Neural cell (in vitro differentiated cells): ENCODE results near the gene PLCL1. TPM values are rescaled to one million over a fixed set of nuclear protein-coding genes. Genes with fewer than 3 reads are reported as not detected.

ENCODE experiments used
- H2AFZ ChIP-seq: fragments of 200-600, 300-800 bp; sonication (generic), shearing (Covaris generic); 2 replicates; pipeline ENCODE4 v1.6.0; 2014; ENCODE audit warnings: low read depth, mild to moderate bottlenecking, antibody characterized with exemption, low read length, moderate library complexity
- H3F3A ChIP-seq: fragments of 200-600 bp; shearing (Covaris generic); 2 replicates; pipeline ENCODE4 v1.6.1; 2016; ENCODE audit warnings: mild to moderate bottlenecking, moderate library complexity, mixed read lengths, antibody characterized with exemption, low read length; ENCODE audit not compliant: insufficient read depth, poor library complexity, severe bottlenecking
- H3K27ac ChIP-seq: fragments of 200-600, 300-800 bp; sonication (generic), shearing (Covaris generic); 2 replicates; pipeline ENCODE4 v1.5.1; 2014; ENCODE audit warnings: mild to moderate bottlenecking, low read length, moderate library complexity
- H3K27me3 ChIP-seq: fragments of 300-800, 200-600 bp; sonication (generic), shearing (Covaris generic); 2 replicates; pipeline ENCODE4 v1.6.0; 2014; ENCODE audit warnings: mild to moderate bottlenecking, low read depth, low read length, moderate library complexity; ENCODE audit not compliant: insufficient read depth
- H3K36me3 ChIP-seq: fragments of 300-800, 200-600 bp; sonication (generic), shearing (Covaris generic); 2 replicates; pipeline ENCODE4 v1.5.1; 2014; ENCODE audit warnings: mild to moderate bottlenecking, antibody characterized with exemption, low read length, moderate library complexity; ENCODE audit not compliant: insufficient read depth
- H3K4me2 ChIP-seq: fragments of 300-800, 200-600 bp; sonication (generic), shearing (Covaris generic); 2 replicates; pipeline ENCODE4 v1.6.0; 2014; ENCODE audit warnings: mild to moderate bottlenecking, low read length
- H3K4me3 ChIP-seq: fragments of 300-800, 200-600 bp; sonication (generic), shearing (Covaris generic); 2 replicates; pipeline ENCODE4 v1.5.1; 2014; ENCODE audit warnings: mild to moderate bottlenecking, low read length, moderate library complexity
- H3K79me2 ChIP-seq: fragments of 200-600 bp; shearing (Covaris generic); replicated peaks from 2 replicates; pipeline ENCODE4 v1.6.0; 2014; ENCODE audit warnings: mild to moderate bottlenecking, low read length, moderate library complexity; ENCODE audit not compliant: insufficient read depth
- H3K9ac ChIP-seq: fragments of 300-800, 200-600 bp; sonication (generic), shearing (Covaris generic); 2 replicates; pipeline ENCODE4 v1.6.1; 2016; ENCODE audit warnings: mild to moderate bottlenecking, low read length, mixed read lengths
- H3K9me2 ChIP-seq: fragments of 200-600 bp; shearing (Covaris generic); 2 replicates; pipeline ENCODE4 v1.6.1; 2016; ENCODE audit warnings: mild to moderate bottlenecking, low read length, mixed read lengths; ENCODE audit not compliant: insufficient read depth
- H3K9me3 ChIP-seq: fragments of 200-600, 300-800 bp; sonication (generic), shearing (Covaris generic); 2 replicates; pipeline ENCODE4 v1.6.1; 2016; ENCODE audit warnings: mild to moderate bottlenecking, mixed run types, low read length, moderate library complexity, mixed read lengths
- H4K20me1 ChIP-seq: fragments of 200-600 bp; shearing (Covaris generic); 2 replicates; pipeline ENCODE4 v1.6.1; 2016; ENCODE audit warnings: mild to moderate bottlenecking, mixed run types; ENCODE audit not compliant: insufficient read depth
- EP300 ChIP-seq: fragments of 450-650 bp; conservative IDR thresholded peaks from 2 replicates; pipeline ENCODE4 v1.6.1; 2014; ENCODE audit warnings: antibody characterized with exemption, mild to moderate bottlenecking, moderate library complexity; ENCODE audit not compliant: poor library complexity, severe bottlenecking
- EZH2 ChIP-seq: fragments of 200-600, 300-800 bp; shearing (Covaris generic), sonication (generic); IDR thresholded peaks from 2 replicates; pipeline ENCODE4 v1.6.1; 2014; ENCODE audit warnings: antibody characterized with exemption, low read length, borderline replicate concordance, mild to moderate bottlenecking; ENCODE audit not compliant: insufficient read depth, poor library complexity, severe bottlenecking
- MXI1 ChIP-seq: fragments of 450-650 bp; conservative IDR thresholded peaks from 2 replicates; pipeline ENCODE4 v1.6.1; 2014; ENCODE audit warnings: antibody characterized with exemption, mild to moderate bottlenecking; ENCODE audit not compliant: poor library complexity, severe bottlenecking
- POLR2AphosphoS5 ChIP-seq: IDR thresholded peaks from 2 replicates; pipeline ENCODE4 v1.6.1; 2012
- RAD21 ChIP-seq: fragments of 450-650 bp; conservative IDR thresholded peaks from 2 replicates; pipeline ENCODE4 v1.6.1; 2014; ENCODE audit warnings: antibody characterized with exemption, mild to moderate bottlenecking, moderate library complexity
- REST ChIP-seq: IDR thresholded peaks from 2 replicates; pipeline ENCODE4 v1.6.1; 2012; ENCODE audit warnings: borderline replicate concordance
- SMC3 ChIP-seq: fragments of 450-650 bp; conservative IDR thresholded peaks from 2 replicates; pipeline ENCODE4 v1.6.1; 2014; ENCODE audit warnings: antibody characterized with exemption, mild to moderate bottlenecking, moderate library complexity; ENCODE audit not compliant: poor library complexity
- TAF1 ChIP-seq: IDR thresholded peaks from 2 replicates; pipeline ENCODE4 v1.6.1; 2012; ENCODE audit warnings: low read depth
- polyA plus RNA-seq: library from polyadenylated mRNA; depleted of rRNA; stranded (reverse); fragments of >200 nt; gene quantifications from 2 replicates; pipeline ENCODE4 v1.2.3, GENCODE V29; 2014
- TF ChIP-seq, protein P1 (sequence below): fragments of 450-650 bp; IDR thresholded peaks from 2 replicates; pipeline ENCODE4 v1.5.1; 2014; ENCODE audit warnings: antibody characterized with exemption, mild to moderate bottlenecking, moderate library complexity; ENCODE audit not compliant: poor library complexity, severe bottlenecking

Gene PLCL1
- polyA plus RNA-seq, 1 donor from 2014 or later: 6.8 TPM

DNA sequence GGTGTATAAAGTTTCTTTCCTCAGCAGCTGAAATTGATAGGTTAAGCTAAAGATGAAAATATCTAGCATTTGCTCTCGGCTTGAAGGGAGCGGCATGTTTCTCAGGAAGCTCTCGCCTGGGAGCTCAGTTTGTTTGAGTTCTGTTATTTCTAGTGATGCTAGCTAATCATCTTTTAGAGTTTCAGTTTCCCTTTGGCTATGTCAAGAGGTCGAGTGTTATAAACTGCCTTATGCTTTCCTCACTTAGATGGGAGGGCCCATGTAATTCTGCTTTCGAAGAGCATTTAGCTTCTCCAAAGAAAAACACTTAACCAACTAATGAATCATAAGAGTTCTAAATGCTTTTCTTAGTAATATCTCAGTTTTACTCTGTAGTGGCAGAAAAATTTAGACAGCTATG is 33.6 kb downstream of the PLCL1 start:
- H4K20me1 ChIP-seq: no peaks in the 10 kb centered on the region
- H3K79me2 ChIP-seq: no peaks in the 10 kb centered on the region
- no peaks in the 10 kb centered on the region for H3F3A ChIP-seq
- H3K9me3 ChIP-seq: no peaks in the 10 kb centered on the region
- no peaks in the 10 kb centered on the region for H3K9me2 ChIP-seq
- H3K27me3 ChIP-seq: no peaks in the 10 kb centered on the region
- TF ChIP-seq MXI1: no peak
- no peak for TF ChIP-seq EZH2
- TF ChIP-seq EP300: no peak
- no peak for TF ChIP-seq SMC3
- no peak for TF ChIP-seq TAF1
- TF ChIP-seq, protein P1, sequence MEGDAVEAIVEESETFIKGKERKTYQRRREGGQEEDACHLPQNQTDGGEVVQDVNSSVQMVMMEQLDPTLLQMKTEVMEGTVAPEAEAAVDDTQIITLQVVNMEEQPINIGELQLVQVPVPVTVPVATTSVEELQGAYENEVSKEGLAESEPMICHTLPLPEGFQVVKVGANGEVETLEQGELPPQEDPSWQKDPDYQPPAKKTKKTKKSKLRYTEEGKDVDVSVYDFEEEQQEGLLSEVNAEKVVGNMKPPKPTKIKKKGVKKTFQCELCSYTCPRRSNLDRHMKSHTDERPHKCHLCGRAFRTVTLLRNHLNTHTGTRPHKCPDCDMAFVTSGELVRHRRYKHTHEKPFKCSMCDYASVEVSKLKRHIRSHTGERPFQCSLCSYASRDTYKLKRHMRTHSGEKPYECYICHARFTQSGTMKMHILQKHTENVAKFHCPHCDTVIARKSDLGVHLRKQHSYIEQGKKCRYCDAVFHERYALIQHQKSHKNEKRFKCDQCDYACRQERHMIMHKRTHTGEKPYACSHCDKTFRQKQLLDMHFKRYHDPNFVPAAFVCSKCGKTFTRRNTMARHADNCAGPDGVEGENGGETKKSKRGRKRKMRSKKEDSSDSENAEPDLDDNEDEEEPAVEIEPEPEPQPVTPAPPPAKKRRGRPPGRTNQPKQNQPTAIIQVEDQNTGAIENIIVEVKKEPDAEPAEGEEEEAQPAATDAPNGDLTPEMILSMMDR: no peak
- no peak for TF ChIP-seq RAD21
- no peak for TF ChIP-seq REST
- TF ChIP-seq POLR2AphosphoS5: no peak
- no peaks in the 10 kb centered on the region for H3K36me3 ChIP-seq
- H3K4me3 ChIP-seq: no peak overlapping the region
- no peak overlapping the region for H3K4me2 ChIP-seq
- no peak overlapping the region for H2AFZ ChIP-seq
- H3K27ac ChIP-seq: no peak overlapping the region
- H3K9ac ChIP-seq: no peak overlapping the region

GRCh38 chr2:197838579-197838978 is 34.2 kb downstream of the PLCL1 start:
- Histone ChIP-seq H3K36me3 (no peaks in the 10 kb centered on the region), H3K79me2 (no peaks in the 10 kb centered on the region), H3K4me2 (no peak overlapping the region), H3F3A (no peaks in the 10 kb centered on the region), H3K9me3 (no peaks in the 10 kb centered on the region), H3K9me2 (no peaks in the 10 kb centered on the region), H3K27ac (no peak overlapping the region), H3K9ac (no peak overlapping the region), H3K27me3 (no peaks in the 10 kb centered on the region), H3K4me3 (no peak overlapping the region), H4K20me1 (no peaks in the 10 kb centered on the region), H2AFZ (no peak overlapping the region)
- TF ChIP-seq, protein P1: no peak
- TF ChIP-seq RAD21 (no peak), POLR2AphosphoS5 (no peak), EP300 (no peak), MXI1 (no peak)
